Uterus (tissue), 2 donors: ENCODE measurements around the gene CEP55.

Experiments used
- POLR2A ChIP-seq, 2 donors: fragments of 450-650 bp; IDR thresholded peaks; one replicate each; pipeline ENCODE4 v1.6.1; 2016; ENCODE audit warnings: antibody characterized with exemption in 2 of 2, mild to moderate bottlenecking in 1 of 2, moderate library complexity in 1 of 2
- TF ChIP-seq, protein P1 (sequence below), 4 experiments: fragments of 200-600 bp in 2 of 4; fragments of 450-650 bp in 2 of 4; sonication (generic) in 2 of 4; IDR thresholded peaks; one replicate each; pipeline ENCODE4 v1.5.1; 2016 to 2019; ENCODE audit warnings: antibody characterized with exemption in 4 of 4, mild to moderate bottlenecking in 2 of 4, moderate library complexity in 1 of 4

DNA sequence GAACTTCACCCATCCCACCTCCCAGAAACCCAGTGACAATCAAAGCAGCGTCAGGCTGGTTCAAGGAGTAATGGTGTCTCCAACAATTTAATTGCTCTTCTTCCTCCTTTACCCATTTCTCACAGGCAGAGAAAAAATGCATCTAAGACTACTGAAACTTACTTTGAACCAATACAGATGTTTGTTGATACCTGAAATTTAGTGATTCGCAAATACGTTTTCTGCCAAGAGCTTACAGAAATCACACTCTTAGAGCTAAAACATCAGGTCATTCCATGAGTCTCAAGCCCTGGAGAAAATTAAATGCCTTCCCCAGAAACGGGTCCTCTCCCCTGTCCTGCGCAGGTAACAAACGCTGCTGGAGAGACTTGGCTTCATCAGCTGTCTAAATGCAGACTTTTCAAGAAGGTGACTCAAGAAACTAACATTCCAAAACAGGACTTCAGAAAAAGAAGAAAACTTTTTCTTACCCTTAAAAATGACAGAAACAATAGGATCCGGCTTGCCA lies 14.7 kb upstream of the CEP55 start:
- no peak for TF ChIP-seq POLR2A (IDR thresholded peaks at IDR 0.05)
- TF ChIP-seq, protein P1, sequence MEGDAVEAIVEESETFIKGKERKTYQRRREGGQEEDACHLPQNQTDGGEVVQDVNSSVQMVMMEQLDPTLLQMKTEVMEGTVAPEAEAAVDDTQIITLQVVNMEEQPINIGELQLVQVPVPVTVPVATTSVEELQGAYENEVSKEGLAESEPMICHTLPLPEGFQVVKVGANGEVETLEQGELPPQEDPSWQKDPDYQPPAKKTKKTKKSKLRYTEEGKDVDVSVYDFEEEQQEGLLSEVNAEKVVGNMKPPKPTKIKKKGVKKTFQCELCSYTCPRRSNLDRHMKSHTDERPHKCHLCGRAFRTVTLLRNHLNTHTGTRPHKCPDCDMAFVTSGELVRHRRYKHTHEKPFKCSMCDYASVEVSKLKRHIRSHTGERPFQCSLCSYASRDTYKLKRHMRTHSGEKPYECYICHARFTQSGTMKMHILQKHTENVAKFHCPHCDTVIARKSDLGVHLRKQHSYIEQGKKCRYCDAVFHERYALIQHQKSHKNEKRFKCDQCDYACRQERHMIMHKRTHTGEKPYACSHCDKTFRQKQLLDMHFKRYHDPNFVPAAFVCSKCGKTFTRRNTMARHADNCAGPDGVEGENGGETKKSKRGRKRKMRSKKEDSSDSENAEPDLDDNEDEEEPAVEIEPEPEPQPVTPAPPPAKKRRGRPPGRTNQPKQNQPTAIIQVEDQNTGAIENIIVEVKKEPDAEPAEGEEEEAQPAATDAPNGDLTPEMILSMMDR (IDR thresholded peaks at IDR 0.05): no peak
